Measurements from ENCODE around the gene SHOX. TPM values are rescaled to one million over a fixed set of nuclear protein-coding genes. Genes with fewer than 3 reads are reported as not detected.
"Not testable (repeated sequence)": the region's sequence is repeated elsewhere in the genome, so short reads cannot be mapped to it uniquely, and the experiment has no call there.

Gene SHOX
- total RNA-seq, 4 donors from 2014 or later, result not detected

DNA sequence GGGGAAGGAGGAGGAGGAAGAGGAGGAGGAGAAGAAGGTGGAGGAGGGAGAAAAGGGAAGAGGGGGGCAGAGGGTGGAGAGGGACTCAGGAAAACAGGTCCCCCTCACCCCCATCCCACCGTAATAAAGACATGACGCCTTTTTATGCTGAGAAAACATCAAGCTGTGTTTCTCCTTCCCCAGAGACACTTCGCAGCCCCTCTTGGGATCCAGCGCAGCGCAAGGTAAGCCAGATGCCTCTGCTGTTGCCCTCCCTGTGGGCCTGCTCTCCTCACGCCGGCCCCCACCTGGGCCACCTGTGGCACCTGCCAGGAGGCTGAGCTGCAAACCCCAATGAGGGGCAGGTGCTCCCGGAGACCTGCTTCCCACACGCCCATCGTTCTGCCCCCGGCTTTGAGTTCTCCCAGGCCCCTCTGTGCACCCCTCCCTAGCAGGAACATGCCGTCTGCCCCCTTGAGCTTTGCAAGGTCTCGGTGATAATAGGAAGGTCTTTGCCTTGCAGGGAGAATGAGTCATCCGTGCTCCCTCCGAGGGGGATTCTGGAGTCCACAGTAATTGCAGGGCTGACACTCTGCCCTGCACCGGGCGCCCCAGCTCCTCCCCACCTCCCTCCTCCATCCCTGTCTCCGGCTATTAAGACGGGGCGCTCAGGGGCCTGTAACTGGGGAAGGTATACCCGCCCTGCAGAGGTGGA lies 45.3 kb upstream of the SHOX start:
- Histone ChIP-seq H3K27me3 (no peaks in the 10 kb centered on the region), H3K27ac (no peak overlapping the region), H3K4me3 (replicated peaks in 1 of 3) (no peak overlapping the region), H3K4me1 (no peaks in the 10 kb centered on the region), H3K9me3 (no peaks in the 10 kb centered on the region), H3K36me3 (no peaks in the 10 kb centered on the region)
- intact Hi-C loops (cut with DNase I), result no loop called here
- no peak for DNase-seq
- no peak for TF ChIP-seq POLR2A (IDR thresholded peaks at IDR 0.05)
- TF ChIP-seq, protein P1, sequence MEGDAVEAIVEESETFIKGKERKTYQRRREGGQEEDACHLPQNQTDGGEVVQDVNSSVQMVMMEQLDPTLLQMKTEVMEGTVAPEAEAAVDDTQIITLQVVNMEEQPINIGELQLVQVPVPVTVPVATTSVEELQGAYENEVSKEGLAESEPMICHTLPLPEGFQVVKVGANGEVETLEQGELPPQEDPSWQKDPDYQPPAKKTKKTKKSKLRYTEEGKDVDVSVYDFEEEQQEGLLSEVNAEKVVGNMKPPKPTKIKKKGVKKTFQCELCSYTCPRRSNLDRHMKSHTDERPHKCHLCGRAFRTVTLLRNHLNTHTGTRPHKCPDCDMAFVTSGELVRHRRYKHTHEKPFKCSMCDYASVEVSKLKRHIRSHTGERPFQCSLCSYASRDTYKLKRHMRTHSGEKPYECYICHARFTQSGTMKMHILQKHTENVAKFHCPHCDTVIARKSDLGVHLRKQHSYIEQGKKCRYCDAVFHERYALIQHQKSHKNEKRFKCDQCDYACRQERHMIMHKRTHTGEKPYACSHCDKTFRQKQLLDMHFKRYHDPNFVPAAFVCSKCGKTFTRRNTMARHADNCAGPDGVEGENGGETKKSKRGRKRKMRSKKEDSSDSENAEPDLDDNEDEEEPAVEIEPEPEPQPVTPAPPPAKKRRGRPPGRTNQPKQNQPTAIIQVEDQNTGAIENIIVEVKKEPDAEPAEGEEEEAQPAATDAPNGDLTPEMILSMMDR (IDR thresholded peaks at IDR 0.05), result no peak
- 39 to 40% methylated on average over 20 to 21 of the region's 21 CpGs for WGBS, 2 donors

DNA sequence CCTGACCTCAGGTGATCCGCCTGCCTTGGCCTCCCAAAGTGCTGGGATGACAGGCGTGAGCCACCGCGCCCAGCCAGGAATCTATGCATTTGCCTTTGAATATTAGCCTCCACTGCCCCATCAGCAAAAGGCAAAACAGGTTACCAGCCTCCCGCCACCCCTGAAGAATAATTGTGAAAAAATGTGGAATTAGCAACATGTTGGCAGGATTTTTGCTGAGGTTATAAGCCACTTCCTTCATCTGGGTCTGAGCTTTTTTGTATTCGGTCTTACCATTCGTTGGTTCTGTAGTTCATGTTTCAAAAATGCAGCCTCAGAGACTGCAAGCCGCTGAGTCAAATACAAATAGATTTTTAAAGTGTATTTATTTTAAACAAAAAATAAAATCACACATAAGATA lies 44.2 kb upstream of the SHOX start:
- no peak for DNase-seq
- Histone ChIP-seq H3K9me3 (no peaks in the 10 kb centered on the region), H3K27me3 (no peaks in the 10 kb centered on the region), H3K4me1 (no peaks in the 10 kb centered on the region), H3K36me3 (no peaks in the 10 kb centered on the region), H3K27ac (no peak overlapping the region), H3K4me3 (replicated peaks in 1 of 3) (no peak overlapping the region)
- TF ChIP-seq POLR2A (IDR thresholded peaks at IDR 0.05), result no peak
- TF ChIP-seq, protein P1 (IDR thresholded peaks at IDR 0.05), result no peak
- intact Hi-C loops (cut with DNase I), result no loop called here
- 86 to 88% methylated on average over 6 to 8 of the region's 8 CpGs for WGBS, 2 donors

DNA sequence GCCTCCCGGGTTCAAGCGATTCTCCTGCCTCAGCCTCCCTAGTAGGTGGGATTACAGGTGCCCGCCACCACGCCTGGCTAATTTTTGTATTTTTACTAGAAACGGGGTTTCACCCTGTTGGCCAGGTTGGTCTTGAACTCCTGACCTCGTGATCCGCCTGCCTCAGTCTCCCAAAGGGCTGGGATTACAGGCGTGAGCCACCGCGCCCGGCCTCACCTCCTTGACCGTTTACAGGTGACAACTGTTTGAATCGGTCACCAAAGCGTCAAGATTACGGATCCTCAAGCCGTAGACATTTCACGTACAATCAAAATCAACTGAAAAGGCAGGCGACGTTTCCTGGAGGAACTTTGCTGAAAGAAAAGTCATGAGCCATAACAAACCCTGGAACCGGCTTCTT lies 41.3 kb upstream of the SHOX start:
- intact Hi-C loops (cut with DNase I); H3K27me3 ChIP-seq; H3K27ac ChIP-seq; H3K4me3 ChIP-seq (replicated peaks in 1 of 3); H3K36me3 ChIP-seq; H3K4me1 ChIP-seq; H3K9me3 ChIP-seq; DNase-seq: not testable (repeated sequence)
- 78 to 84% methylated on average over 20 of the region's 20 CpGs for WGBS, 2 donors

DNA sequence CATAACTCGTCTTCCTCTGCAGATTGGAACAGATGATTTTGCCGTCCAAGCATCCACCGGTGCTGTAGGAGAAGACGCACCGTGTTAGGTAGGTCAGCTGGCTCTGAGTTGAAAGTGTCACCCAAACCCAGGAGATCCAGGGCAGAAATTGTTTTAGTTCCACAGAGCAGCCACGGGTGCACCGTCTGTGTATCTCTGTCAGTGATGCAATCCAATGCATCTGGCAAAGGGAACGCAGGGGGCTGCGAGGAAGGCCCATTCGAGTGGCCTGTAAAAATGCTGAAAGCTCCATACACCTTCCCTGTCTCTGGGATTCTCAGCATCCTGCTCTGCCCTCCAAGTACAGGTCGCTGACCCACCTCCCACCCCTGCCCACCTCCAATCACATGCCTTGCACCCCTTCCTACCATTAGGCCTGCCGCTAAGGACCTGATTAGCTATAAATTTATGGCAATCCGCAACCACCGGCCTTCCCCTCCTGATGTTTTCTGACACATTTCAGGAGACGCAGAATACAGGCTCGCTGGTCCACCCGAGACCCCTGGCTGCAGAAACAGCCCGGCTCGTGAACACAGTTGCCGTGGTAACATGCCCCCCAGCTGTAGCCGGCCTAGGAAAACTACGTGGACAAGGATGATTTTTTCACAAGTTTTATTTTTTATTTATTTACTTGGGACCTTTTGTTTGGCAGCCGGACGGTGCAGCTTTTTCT lies 39.7 kb upstream of the SHOX start:
- no peak overlapping the region for H3K27ac ChIP-seq
- intact Hi-C loops (cut with DNase I), result no loop called here
- no peak for TF ChIP-seq POLR2A (IDR thresholded peaks at IDR 0.05)
- TF ChIP-seq, protein P1 (IDR thresholded peaks at IDR 0.05), result no peak
- H3K4me3 ChIP-seq (replicated peaks in 1 of 3), result no peak overlapping the region
- H3K4me1 ChIP-seq, result no peaks in the 10 kb centered on the region
- WGBS, 2 donors, result 72 to 77% methylated on average over 24 of the region's 24 CpGs
- no peak for DNase-seq
- H3K36me3 ChIP-seq, result no peaks in the 10 kb centered on the region
- H3K27me3 ChIP-seq, result no peaks in the 10 kb centered on the region
- no peaks in the 10 kb centered on the region for H3K9me3 ChIP-seq

DNA sequence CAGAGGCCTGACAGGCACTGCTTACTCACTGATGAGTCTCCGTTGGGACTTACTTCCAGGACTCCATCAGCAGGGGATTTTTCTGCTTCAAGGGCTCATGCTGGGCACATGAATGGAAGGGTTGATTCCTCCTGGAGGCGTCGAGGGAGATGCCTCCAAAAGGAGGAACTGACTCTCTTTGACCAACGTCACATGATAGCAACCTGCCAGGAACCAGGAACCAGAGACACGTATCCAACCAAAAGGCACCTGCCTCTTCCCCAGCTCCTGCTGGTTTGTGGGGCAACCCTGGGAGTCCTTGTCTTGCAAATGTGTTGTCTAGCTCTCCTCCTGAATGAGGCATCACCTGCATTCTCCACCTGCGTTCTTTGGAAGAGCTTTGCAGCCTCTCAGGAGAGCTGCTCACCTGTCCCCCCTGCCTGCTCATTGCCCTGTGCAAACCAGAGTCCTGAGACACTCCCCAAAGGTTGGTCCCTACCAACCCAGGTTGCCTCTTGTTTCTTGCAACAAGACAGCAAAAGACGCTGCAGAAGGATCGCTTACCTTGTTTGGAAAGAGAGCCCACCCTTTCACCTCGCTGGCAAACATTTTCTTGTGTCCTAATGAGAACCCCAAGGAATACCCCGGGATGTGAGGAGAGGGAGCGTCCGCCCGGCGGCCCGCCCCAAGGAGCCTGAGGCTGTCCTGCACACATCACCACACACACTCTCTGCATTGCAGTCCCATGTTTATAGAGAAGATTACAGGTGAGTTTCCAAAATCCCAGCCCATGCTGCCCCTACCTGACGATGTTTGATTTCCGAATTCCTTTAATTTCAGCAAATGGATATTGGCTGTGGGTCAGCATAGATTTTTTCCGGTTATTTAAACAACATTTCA lies 30.5 kb upstream of the SHOX start:
- no peaks in the 10 kb centered on the region for H3K9me3 ChIP-seq
- H3K27ac ChIP-seq, result no peak overlapping the region
- 46 to 68% methylated on average over 16 of the region's 18 CpGs for whole genome bisulfite sequencing, 2 donors
- H3K36me3 ChIP-seq, result no peaks in the 10 kb centered on the region
- DNase-seq, result no peak
- no peaks in the 10 kb centered on the region for H3K4me1 ChIP-seq
- no peak for TF ChIP-seq POLR2A (IDR thresholded peaks at IDR 0.05)
- TF ChIP-seq, protein P1 (IDR thresholded peaks at IDR 0.05), result no peak
- intact Hi-C loops (cut with DNase I), result no loop called here
- no peak overlapping the region for H3K4me3 ChIP-seq (replicated peaks in 1 of 3)
- no peaks in the 10 kb centered on the region for H3K27me3 ChIP-seq

DNA sequence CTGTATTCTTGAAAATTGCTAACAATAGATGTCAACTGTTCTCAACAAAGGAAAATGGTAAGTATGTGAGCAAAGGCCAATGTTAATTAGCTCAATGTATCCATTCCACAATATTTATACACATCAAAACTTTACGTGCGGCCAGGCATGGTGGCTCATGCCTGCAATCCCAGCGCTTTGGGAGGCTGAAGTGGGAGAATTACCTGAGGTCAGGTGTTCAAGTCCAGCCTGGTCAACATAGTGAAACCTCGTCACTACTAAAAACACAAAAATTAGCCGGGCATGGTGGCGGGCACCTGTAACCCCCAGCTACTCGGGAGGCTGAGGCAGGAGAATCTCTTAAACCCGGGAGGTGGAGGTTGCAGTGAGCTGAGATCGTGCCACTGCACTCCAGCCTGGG lies 27.6 kb upstream of the SHOX start:
- WGBS, 2 donors, result 87 to 92% methylated on average over 9 of the region's 9 CpGs
- H3K27me3 ChIP-seq; H3K9me3 ChIP-seq; intact Hi-C loops (cut with DNase I); H3K4me1 ChIP-seq; H3K27ac ChIP-seq; DNase-seq; H3K4me3 ChIP-seq (replicated peaks in 1 of 3); H3K36me3 ChIP-seq: not testable (repeated sequence)

DNA sequence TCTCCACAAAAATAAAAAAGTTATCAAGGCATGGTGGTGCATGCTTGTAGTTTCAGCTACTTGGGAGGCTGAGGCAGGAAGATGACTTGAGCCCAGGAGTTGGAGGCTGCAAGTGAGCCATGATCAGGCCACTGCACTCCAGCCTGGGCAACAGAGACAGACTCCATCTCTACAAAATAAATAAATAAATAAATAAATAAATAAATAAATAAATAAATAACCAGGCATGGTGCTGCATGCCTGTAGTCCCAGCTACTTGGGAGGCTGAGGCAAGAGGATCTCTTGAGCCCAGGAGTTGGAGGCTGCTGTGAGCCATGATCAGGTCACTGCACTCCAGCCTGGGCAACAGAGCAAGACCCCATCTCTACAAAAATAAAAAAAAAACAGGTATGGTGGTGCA lies 26.0 kb upstream of the SHOX start:
- H3K4me3 ChIP-seq (replicated peaks in 1 of 3); H3K27ac ChIP-seq; H3K27me3 ChIP-seq; H3K9me3 ChIP-seq; H3K4me1 ChIP-seq; intact Hi-C loops (cut with DNase I); DNase-seq; H3K36me3 ChIP-seq: not testable (repeated sequence)

DNA sequence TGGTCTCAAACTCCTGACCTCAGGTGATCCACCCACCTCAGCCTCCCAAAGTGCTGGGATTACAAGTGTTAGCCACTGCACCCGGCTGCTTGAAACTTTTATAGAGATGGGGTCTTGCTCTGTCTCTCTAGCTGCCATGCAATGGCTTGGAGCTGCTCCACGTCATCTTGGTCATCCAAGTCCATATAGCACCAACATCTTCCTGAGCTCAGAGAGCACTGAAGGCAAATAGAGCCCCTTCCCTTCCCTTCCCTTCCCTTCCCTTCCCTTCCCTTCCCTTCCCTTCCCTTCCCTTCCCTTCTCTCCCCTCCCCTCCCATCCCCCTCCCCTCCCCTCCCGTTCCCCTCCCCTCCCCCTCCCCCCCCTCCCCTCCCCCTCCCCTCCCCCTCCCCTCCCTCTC lies 22.5 kb upstream of the SHOX start:
- H3K4me1 ChIP-seq; H3K9me3 ChIP-seq; H3K27ac ChIP-seq; H3K4me3 ChIP-seq (replicated peaks in 1 of 3); H3K27me3 ChIP-seq; H3K36me3 ChIP-seq; DNase-seq; intact Hi-C loops (cut with DNase I): not testable (repeated sequence)
- 60 to 79% methylated on average over 2 of the region's 3 CpGs for WGBS, 2 donors

Data from thyroid gland (tissue), 4 donors.